PC-3 (cell line): ENCODE data around the gene FRAT2. TPM values are rescaled to one million over a fixed set of nuclear protein-coding genes. Genes with fewer than 3 reads are reported as not detected.

ENCODE experiments used
- ATAC-seq: fragments of 200-7000 bp; cut with Tn5 transposase; 2 replicates; pipeline ENCODE4 v1.9.1; 2020; ENCODE audit warnings: mild to moderate bottlenecking, moderate library complexity
- BruUV-seq: library from RNA; stranded (reverse); fragments of 400-500 nt; replicated peaks from 2 replicates; lab custom pipeline; 2021; lab: Mats Ljungman, UMichigan
- CTCF ChIA-PET: fragments of 300-600 bp; sonication (Branson Sonifier 250); formaldehyde crosslinking; loops from one replicate; lab custom pipeline; 2022; ENCODE audit warnings: antibody characterized with exemption; lab: Charles Lee
- POLR2A ChIA-PET: fragments of 300-600 bp; sonication (Branson Sonifier 250); formaldehyde crosslinking; loops from one replicate; lab custom pipeline; 2022; ENCODE audit warnings: antibody characterized with exemption; ENCODE audit not compliant: unreplicated experiment; lab: Charles Lee
- DNase-seq: peaks from one replicate; pipeline ENCODE4 v3.0.0-alpha.2; 2015
- H2AFZ ChIP-seq: fragments of 300-600 bp; sonication (generic); 2 replicates; pipeline ENCODE4 v1.6.0; 2016; ENCODE audit warnings: antibody characterized with exemption, low read length
- H3F3A ChIP-seq: fragments of 300-600 bp; sonication (generic); one replicate; pipeline ENCODE4 v1.6.0; 2017; ENCODE audit warnings: antibody characterized with exemption, low read length, control low read depth, mild to moderate bottlenecking; ENCODE audit not compliant: unreplicated experiment
- H3K27ac ChIP-seq: fragments of 300-600 bp; sonication (generic); 2 replicates; pipeline ENCODE4 v1.5.1; 2016; ENCODE audit warnings: mild to moderate bottlenecking, low read length
- H3K27me3 ChIP-seq: fragments of 300-600 bp; sonication (generic); 2 replicates; pipeline ENCODE4 v1.6.1; 2016; ENCODE audit warnings: low read length, mixed read lengths
- H3K36me3 ChIP-seq: fragments of 300-600 bp; sonication (generic); 2 replicates; pipeline ENCODE4 v1.6.1; 2016; ENCODE audit warnings: low read depth, mixed run types, low read length, mixed read lengths
- H3K4me1 ChIP-seq: fragments of 300-600 bp; sonication (generic); 2 replicates; pipeline ENCODE4 v1.5.1; 2016; ENCODE audit warnings: low read length; ENCODE audit not compliant: insufficient read depth
- H3K4me2 ChIP-seq: fragments of 300-600 bp; sonication (generic); 2 replicates; pipeline ENCODE4 v1.6.0; 2016; ENCODE audit warnings: low read length
- H3K4me3 ChIP-seq: fragments of 300-600 bp; sonication (generic); 2 replicates; pipeline ENCODE4 v1.5.1; 2016; ENCODE audit warnings: mild to moderate bottlenecking, low read length, mixed read lengths
- H3K79me2 ChIP-seq: fragments of 300-600 bp; sonication (generic); 2 replicates; pipeline ENCODE4 v1.6.1; 2017; ENCODE audit warnings: low read length, mixed read lengths
- H3K9ac ChIP-seq: fragments of 300-600 bp; sonication (generic); 2 replicates; pipeline ENCODE4 v1.6.0; 2016; ENCODE audit warnings: mild to moderate bottlenecking, low read length
- H3K9me2 ChIP-seq: fragments of 300-600 bp; sonication (generic); replicated peaks from 2 replicates; pipeline ENCODE4 v1.6.1; 2016; ENCODE audit warnings: mixed run types, low read length, mixed read lengths
- H3K9me3 ChIP-seq: fragments of 300-600 bp; sonication (generic); 2 replicates; pipeline ENCODE4 v1.6.1; 2016; ENCODE audit warnings: low read length, mixed read lengths
- H4K20me1 ChIP-seq: fragments of 300-600 bp; sonication (generic); 2 replicates; pipeline ENCODE4 v1.6.1; 2016; ENCODE audit warnings: low read length, mixed read lengths
- EZH2 ChIP-seq: fragments of 300-600 bp; sonication (generic); IDR thresholded peaks from one replicate; pipeline ENCODE4 v1.6.1; 2017; ENCODE audit warnings: antibody characterized with exemption, mild to moderate bottlenecking, low read length; ENCODE audit not compliant: unreplicated experiment
- EZH2phosphoT487 ChIP-seq: fragments of 300-600 bp; sonication (generic); IDR thresholded peaks from 2 replicates; pipeline ENCODE4 v1.6.1; 2018; ENCODE audit warnings: mild to moderate bottlenecking, antibody characterized with exemption, low read length, borderline replicate concordance
- intact Hi-C: fragments of 100-400 bp; cut with micrococcal nuclease; formaldehyde crosslinking; loops from 2 replicates; pipeline ENCODE4 v1.9.0; 2023
- total RNA-seq: library from RNA; depleted of rRNA; stranded (reverse); fragments of >200 nt; gene quantifications from 2 replicates; pipeline ENCODE4 v1.2.3, GENCODE V29; 2014
- TF ChIP-seq, protein P1 (sequence below): fragments of 300-600 bp; sonication (generic); conservative IDR thresholded peaks from 2 replicates; pipeline ENCODE4 v1.5.1; 2017; ENCODE audit warnings: antibody characterized with exemption, low read depth, mild to moderate bottlenecking, low read length

Gene FRAT2
- total RNA-seq, 1 experiment from 2014 or later: 19.2 TPM

DNA sequence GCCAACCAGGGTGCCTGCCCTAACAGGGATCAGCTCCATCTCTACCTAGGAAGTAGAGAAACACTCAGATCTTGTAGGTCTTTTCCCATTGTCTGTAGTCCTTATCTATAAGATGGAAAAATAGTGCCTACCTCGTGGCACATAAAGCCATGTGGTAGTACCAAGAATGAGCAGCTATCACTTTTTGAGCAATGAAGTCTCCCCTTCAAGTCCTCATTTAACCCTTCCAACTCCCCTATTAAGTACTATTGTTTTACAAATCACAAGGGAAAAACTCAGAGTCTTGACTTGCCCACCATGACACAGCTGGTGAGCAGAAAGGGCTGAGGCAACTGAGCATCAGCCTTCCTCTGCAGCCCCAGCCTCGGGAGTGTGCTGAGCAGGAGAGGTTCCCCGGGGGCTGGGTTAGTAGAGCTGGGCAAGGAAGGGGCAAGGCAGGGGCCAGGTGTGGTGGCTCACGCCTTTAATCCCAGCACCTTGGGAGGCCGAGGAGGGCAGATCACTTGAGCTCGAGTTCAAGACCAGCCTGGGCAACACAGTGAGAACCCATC is 3.3 kb downstream of the FRAT2 start:
- CTCF ChIA-PET: no interaction called here
- no peak overlapping the region for H3K4me3 ChIP-seq

GRCh38 chr10:97329766-97330165 is 4.8 kb downstream of the FRAT2 start:
- intact Hi-C loops: loop anchor here (5.0 kb wide), 1 partner anchor 118 kb away; the partner anchor contains the start of genes EXOSC1 and ZDHHC16

More for the DNA sequence above, 3.3 kb downstream of the FRAT2 start:
- Histone ChIP-seq H4K20me1 (0 out of 2 replicates have a peak, but pooled peaks cover 6% of the 10 kb centered on the region), H3K4me1 (peaks cover 30% of the 10 kb centered on the region), H3K27me3 (no peaks in the 10 kb centered on the region), H2AFZ (no peak overlapping the region), H3K4me2 (peak overlapping the region; percentile 99), H3K27ac (no peak overlapping the region), H3K79me2 (peaks cover 44% of the 10 kb centered on the region), H3K36me3 (no peaks in the 10 kb centered on the region), H3K9ac (no peak overlapping the region), H3K9me2 (no peaks in the 10 kb centered on the region), H3F3A (no peaks in the 10 kb centered on the region), H3K9me3 (no peaks in the 10 kb centered on the region)
- TF ChIP-seq EZH2: no peak
- TF ChIP-seq EZH2phosphoT487: no peak
- TF ChIP-seq, protein P1, sequence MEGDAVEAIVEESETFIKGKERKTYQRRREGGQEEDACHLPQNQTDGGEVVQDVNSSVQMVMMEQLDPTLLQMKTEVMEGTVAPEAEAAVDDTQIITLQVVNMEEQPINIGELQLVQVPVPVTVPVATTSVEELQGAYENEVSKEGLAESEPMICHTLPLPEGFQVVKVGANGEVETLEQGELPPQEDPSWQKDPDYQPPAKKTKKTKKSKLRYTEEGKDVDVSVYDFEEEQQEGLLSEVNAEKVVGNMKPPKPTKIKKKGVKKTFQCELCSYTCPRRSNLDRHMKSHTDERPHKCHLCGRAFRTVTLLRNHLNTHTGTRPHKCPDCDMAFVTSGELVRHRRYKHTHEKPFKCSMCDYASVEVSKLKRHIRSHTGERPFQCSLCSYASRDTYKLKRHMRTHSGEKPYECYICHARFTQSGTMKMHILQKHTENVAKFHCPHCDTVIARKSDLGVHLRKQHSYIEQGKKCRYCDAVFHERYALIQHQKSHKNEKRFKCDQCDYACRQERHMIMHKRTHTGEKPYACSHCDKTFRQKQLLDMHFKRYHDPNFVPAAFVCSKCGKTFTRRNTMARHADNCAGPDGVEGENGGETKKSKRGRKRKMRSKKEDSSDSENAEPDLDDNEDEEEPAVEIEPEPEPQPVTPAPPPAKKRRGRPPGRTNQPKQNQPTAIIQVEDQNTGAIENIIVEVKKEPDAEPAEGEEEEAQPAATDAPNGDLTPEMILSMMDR: no peak
- DNase-seq (no peak), ATAC-seq (no peak)
- BruUV-seq: no TSS peak
- POLR2A ChIA-PET: no interaction called here
- intact Hi-C loops: loop anchor here (5.0 kb wide), 1 partner anchor 116 kb away; the partner anchor contains the start of genes EXOSC1 and ZDHHC16

More at GRCh38 chr10:97329766-97330165, 4.8 kb downstream of the FRAT2 start:
- Histone ChIP-seq H3K79me2 (peaks cover 44% of the 10 kb centered on the region), H3K36me3 (no peaks in the 10 kb centered on the region), H3K27me3 (no peaks in the 10 kb centered on the region), H3K4me3 (no peak overlapping the region), H3K9me3 (no peaks in the 10 kb centered on the region), H3K4me2 (no peak overlapping the region), H3K27ac (no peak overlapping the region), H3K9me2 (no peaks in the 10 kb centered on the region), H3K4me1 (peaks cover 26% of the 10 kb centered on the region), H3F3A (no peaks in the 10 kb centered on the region), H3K9ac (no peak overlapping the region), H4K20me1 (0 out of 2 replicates have a peak, but pooled peaks cover 6% of the 10 kb centered on the region), H2AFZ (no peak overlapping the region)
- ATAC-seq: no peak
- ChIA-PET POLR2A (no interaction called here), CTCF (no interaction called here)
- no peak for DNase-seq
- TF ChIP-seq EZH2: no peak
- TF ChIP-seq EZH2phosphoT487: no peak
- TF ChIP-seq, protein P1: no peak
- BruUV-seq: no TSS peak
